Caco-2 (cell line): Measurements from ENCODE around the gene THADA. TPM values are rescaled to one million over a fixed set of nuclear protein-coding genes. Genes with fewer than 3 reads are reported as not detected.

ENCODE experiments used
- BruUV-seq: library from RNA; stranded (reverse); fragments of 400-500 nt; replicated peaks from 2 replicates; lab custom pipeline; 2021; lab: Mats Ljungman, UMichigan
- CTCF ChIA-PET: fragments of 300-600 bp; sonication (Branson Sonifier 250); formaldehyde crosslinking; loops from one replicate; lab custom pipeline; 2022; ENCODE audit warnings: antibody characterized with exemption; lab: Charles Lee
- POLR2A ChIA-PET: fragments of 300-600 bp; sonication (Branson Sonifier 250); formaldehyde crosslinking; loops from one replicate; lab custom pipeline; 2022; ENCODE audit warnings: antibody characterized with exemption; lab: Charles Lee
- DNase-seq, 2 experiments: peaks; one replicate each; pipeline versions ENCODE4 v3.0.0 to v3.0.0-alpha.2; 2020 to 2022
- H3K27me3 ChIP-seq: replicated peaks from 2 replicates; pipeline ENCODE4 v1.6.0; 2011; ENCODE audit warnings: low read length; ENCODE audit not compliant: control insufficient read depth, insufficient read depth
- H3K36me3 ChIP-seq: 2 replicates; pipeline ENCODE4 v1.5.1; 2011; ENCODE audit warnings: low read length; ENCODE audit not compliant: control insufficient read depth, insufficient read depth
- H3K4me1 ChIP-seq: fragments of 250-450 bp; sonication (Bioruptor Pico); 2 replicates; pipeline ENCODE4 v1.5.1; 2020; ENCODE audit warnings: mild to moderate bottlenecking
- H3K4me3 ChIP-seq: 2 replicates; pipeline ENCODE4 v1.5.1; 2011; ENCODE audit warnings: low read depth, mild to moderate bottlenecking, control low read depth, low read length
- H3K9me3 ChIP-seq: fragments of 250-450 bp; sonication (Bioruptor Pico); 2 replicates; pipeline ENCODE4 v1.5.1; 2020; ENCODE audit warnings: mild to moderate bottlenecking, moderate library complexity
- H3K27ac Mint-ChIP-seq: one replicate; pipeline ENCODE4 v1.8.0; 2022; ENCODE audit warnings: mixed read lengths; ENCODE audit not compliant: unreplicated experiment
- H3K27me3 Mint-ChIP-seq: one replicate; pipeline ENCODE4 v1.8.0; 2022; ENCODE audit warnings: mixed read lengths; ENCODE audit not compliant: insufficient read depth, unreplicated experiment
- H3K36me3 Mint-ChIP-seq: one replicate; pipeline ENCODE4 v1.8.0; 2022; ENCODE audit warnings: mild to moderate bottlenecking, mixed read lengths; ENCODE audit not compliant: insufficient read depth, unreplicated experiment
- H3K4me1 Mint-ChIP-seq: one replicate; pipeline ENCODE4 v1.8.0; 2022; ENCODE audit warnings: low read depth, mixed read lengths; ENCODE audit not compliant: unreplicated experiment
- H3K4me3 Mint-ChIP-seq: one replicate; pipeline ENCODE4 v1.8.0; 2022; ENCODE audit warnings: mild to moderate bottlenecking, moderate library complexity, mixed read lengths; ENCODE audit not compliant: unreplicated experiment
- H3K9me3 Mint-ChIP-seq: one replicate; pipeline ENCODE4 v1.8.0; 2022; ENCODE audit warnings: mixed read lengths; ENCODE audit not compliant: unreplicated experiment
- intact Hi-C: fragments of 100-400 bp; cut with micrococcal nuclease; formaldehyde crosslinking; loops from one replicate; pipeline ENCODE4 v1.10.0; 2022; ENCODE audit not compliant: unreplicated experiment
- total RNA-seq: library from RNA; stranded (reverse); gene quantifications from 2 replicates; pipeline ENCODE4 v1.2.3, GENCODE V29; 2022
- TF ChIP-seq, protein P1 (sequence below), 2 experiments: fragments of 200-600 bp in 1 of 2; IDR thresholded peaks; 1 replicate in 1 of 2; 2 replicates in 1 of 2; pipeline versions ENCODE4 v1.5.1 to v1.8.0; 2011 to 2022; ENCODE audit warnings: antibody characterized with exemption in 1 of 2, control low read depth in 1 of 2, inconsistent platforms in 1 of 2, low read depth in 1 of 2, low read length in 1 of 2, mild to moderate bottlenecking in 1 of 2, moderate library complexity in 1 of 2; ENCODE audit not compliant: insufficient read depth in 1 of 2, severe bottlenecking in 1 of 2, unreplicated experiment in 1 of 2

THADA gene
- total RNA-seq, 1 experiment from 2014 or later: 33.8 TPM

DNA sequence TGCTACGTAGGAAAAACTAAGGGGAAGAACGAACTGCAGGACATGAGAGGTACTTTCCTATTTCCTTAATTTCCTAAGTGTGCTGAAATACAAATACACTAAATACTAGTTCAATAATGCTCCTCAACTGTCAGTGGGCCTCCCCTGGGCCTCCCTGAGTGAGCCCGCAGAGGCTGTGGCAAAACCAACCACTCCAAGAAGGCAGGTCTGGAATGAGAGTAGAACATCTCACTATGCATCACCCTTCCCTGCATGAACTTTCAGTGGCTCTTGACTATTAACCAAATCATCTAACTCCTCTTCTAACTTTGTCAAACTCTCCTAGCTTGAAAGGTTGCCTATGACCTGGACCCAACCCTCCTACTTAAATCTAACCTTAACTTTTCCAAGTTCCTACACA, 84.6 kb downstream of the THADA start:
- TF ChIP-seq, protein P1, sequence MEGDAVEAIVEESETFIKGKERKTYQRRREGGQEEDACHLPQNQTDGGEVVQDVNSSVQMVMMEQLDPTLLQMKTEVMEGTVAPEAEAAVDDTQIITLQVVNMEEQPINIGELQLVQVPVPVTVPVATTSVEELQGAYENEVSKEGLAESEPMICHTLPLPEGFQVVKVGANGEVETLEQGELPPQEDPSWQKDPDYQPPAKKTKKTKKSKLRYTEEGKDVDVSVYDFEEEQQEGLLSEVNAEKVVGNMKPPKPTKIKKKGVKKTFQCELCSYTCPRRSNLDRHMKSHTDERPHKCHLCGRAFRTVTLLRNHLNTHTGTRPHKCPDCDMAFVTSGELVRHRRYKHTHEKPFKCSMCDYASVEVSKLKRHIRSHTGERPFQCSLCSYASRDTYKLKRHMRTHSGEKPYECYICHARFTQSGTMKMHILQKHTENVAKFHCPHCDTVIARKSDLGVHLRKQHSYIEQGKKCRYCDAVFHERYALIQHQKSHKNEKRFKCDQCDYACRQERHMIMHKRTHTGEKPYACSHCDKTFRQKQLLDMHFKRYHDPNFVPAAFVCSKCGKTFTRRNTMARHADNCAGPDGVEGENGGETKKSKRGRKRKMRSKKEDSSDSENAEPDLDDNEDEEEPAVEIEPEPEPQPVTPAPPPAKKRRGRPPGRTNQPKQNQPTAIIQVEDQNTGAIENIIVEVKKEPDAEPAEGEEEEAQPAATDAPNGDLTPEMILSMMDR (IDR thresholded peaks at IDR 0.05; ENCODE audit: insufficient read depth in 1 of 2, low read depth in 1 of 2, low read length in 1 of 2, severe bottlenecking in 1 of 2, unreplicated experiment in 1 of 2): no peak
- Mint-ChIP-seq H3K4me1 (peaks cover 17% of the 10 kb centered on the region), H3K36me3 (no peaks in the 10 kb centered on the region), H3K27me3 (no peaks in the 10 kb centered on the region), H3K27ac (no peak overlapping the region), H3K4me3 (no peak overlapping the region), H3K9me3 (no peaks in the 10 kb centered on the region)
- no peak overlapping the region for H3K4me3 ChIP-seq
- DNase-seq: no peak
- no peaks in the 10 kb centered on the region for H3K36me3 ChIP-seq
- H3K27me3 ChIP-seq: no peaks in the 10 kb centered on the region
- no TSS peak for BruUV-seq
- intact Hi-C loops: no loop called here
- POLR2A ChIA-PET: no interaction called here
- H3K9me3 ChIP-seq: no peaks in the 10 kb centered on the region
- peaks cover 18% of the 10 kb centered on the region for H3K4me1 ChIP-seq
- CTCF ChIA-PET: no interaction called here

DNA sequence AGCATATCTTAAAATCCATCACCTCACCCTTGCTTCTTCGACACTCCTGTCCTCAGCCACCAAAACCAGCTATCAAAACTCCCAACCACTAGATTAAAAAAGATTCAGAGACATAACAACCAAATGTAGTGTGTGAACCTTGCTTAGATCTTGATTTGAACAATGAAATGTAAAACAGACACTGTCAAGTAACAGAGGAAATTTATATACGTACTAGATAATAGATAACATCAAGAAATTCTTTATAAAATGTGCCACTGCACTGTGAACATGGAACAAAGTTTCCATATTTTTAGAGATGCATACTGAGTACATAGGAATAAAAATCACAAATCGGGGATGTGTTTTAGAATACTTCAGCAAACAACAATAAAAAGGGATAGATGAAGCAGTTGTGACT, 86.0 kb downstream of the THADA start:
- BruUV-seq: no TSS peak
- H3K27ac Mint-ChIP-seq: no peak overlapping the region
- DNase-seq: no peak
- peaks cover 17% of the 10 kb centered on the region for H3K4me1 Mint-ChIP-seq
- no peaks in the 10 kb centered on the region for H3K9me3 Mint-ChIP-seq
- no peaks in the 10 kb centered on the region for H3K9me3 ChIP-seq
- H3K27me3 Mint-ChIP-seq: no peaks in the 10 kb centered on the region
- H3K4me3 Mint-ChIP-seq: no peak overlapping the region
- H3K4me1 ChIP-seq: peaks cover 18% of the 10 kb centered on the region
- H3K4me3 ChIP-seq: no peak overlapping the region
- no peaks in the 10 kb centered on the region for H3K36me3 ChIP-seq
- intact Hi-C loops: no loop called here
- ChIA-PET POLR2A (no interaction called here), CTCF (no interaction called here)
- no peaks in the 10 kb centered on the region for H3K27me3 ChIP-seq
- TF ChIP-seq, protein P1 (IDR thresholded peaks at IDR 0.05; ENCODE audit: insufficient read depth in 1 of 2, low read depth in 1 of 2, low read length in 1 of 2, severe bottlenecking in 1 of 2, unreplicated experiment in 1 of 2): no peak
- H3K36me3 Mint-ChIP-seq: no peaks in the 10 kb centered on the region

DNA sequence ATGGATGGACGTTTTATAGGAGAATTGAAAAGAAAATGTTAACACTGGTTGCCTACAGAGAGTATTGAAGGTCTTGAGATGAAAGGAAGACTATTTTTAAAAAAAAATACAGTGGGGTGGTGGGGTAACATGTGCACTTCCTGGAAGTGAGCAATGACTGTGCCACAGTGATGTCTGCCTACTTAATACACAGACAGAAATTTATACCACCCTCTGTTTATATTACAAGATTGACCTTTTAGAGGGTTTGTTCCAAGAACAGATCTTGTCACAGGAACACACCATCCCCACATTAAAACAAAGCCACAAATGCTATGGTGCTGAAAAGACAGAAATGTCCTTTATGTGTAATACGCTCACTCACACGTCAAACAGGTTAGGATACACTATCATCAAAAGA, 87.6 kb downstream of the THADA start:
- H3K36me3 ChIP-seq: no peaks in the 10 kb centered on the region; the same call in 1 of the 2 replicates
- peaks cover 18% of the 10 kb centered on the region for H3K4me1 ChIP-seq
- intact Hi-C loops: no loop called here
- Mint-ChIP-seq H3K4me1 (peaks cover 17% of the 10 kb centered on the region), H3K9me3 (no peaks in the 10 kb centered on the region), H3K36me3 (no peaks in the 10 kb centered on the region), H3K4me3 (no peak overlapping the region), H3K27ac (peak overlapping the region; percentile 60), H3K27me3 (no peaks in the 10 kb centered on the region)
- H3K9me3 ChIP-seq: no peaks in the 10 kb centered on the region
- H3K4me3 ChIP-seq: no peak overlapping the region
- TF ChIP-seq, protein P1 (IDR thresholded peaks at IDR 0.05; ENCODE audit: insufficient read depth in 1 of 2, low read depth in 1 of 2, low read length in 1 of 2, severe bottlenecking in 1 of 2, unreplicated experiment in 1 of 2): no peak
- BruUV-seq: no TSS peak
- H3K27me3 ChIP-seq: no peaks in the 10 kb centered on the region
- POLR2A ChIA-PET: no interaction called here
- CTCF ChIA-PET: no interaction called here
- DNase-seq: no peak
